K562 (cell line): ENCODE data around the gene RNF41. TPM values are rescaled to one million over a fixed set of nuclear protein-coding genes. Genes with fewer than 3 reads are reported as not detected.

Experiments used
- ATAC-seq: fragments of 200-7000 bp; cut with Tn5 transposase; 3 replicates; pipeline ENCODE4 v1.9.1; 2020; ENCODE audit warnings: moderate library complexity
- BruUV-seq: library from RNA; stranded (reverse); fragments of 400-500 nt; replicated peaks from 2 replicates; lab custom pipeline; 2021; lab: Mats Ljungman, UMichigan
- CTCF ChIA-PET: fragments of 300-600 bp; formaldehyde crosslinking; extraction: SDS; loops from one replicate; lab custom pipeline; 2021; ENCODE audit warnings: low intra/inter-chr PET ratio; lab: Yijun Ruan, JAX
- POLR2A ChIA-PET: fragments of 300-600, 350-650 bp; sonication (Branson Sonifier 250); formaldehyde crosslinking; extraction: SDS; loops from one replicate; lab custom pipeline; 2021; ENCODE audit warnings: antibody characterized with exemption, inconsistent platforms; lab: Yijun Ruan, JAX
- DNase-seq, 4 experiments: peaks; one replicate each; pipeline versions ENCODE4 v3.0.0 to v3.0.0-alpha.2; 2011 to 2018; ENCODE audit warnings: low spot score in 3 of 4, mixed read lengths in 3 of 4; ENCODE audit errors: extremely low read depth in 1 of 4
- FAIRE-seq: peaks from 2 replicates; lab custom pipeline; 2011; peaks lifted over from hg19 to GRCh38; lab: Jason Lieb, UNC
- H2AFZ ChIP-seq: 2 replicates; pipeline ENCODE4 v1.6.0; 2011; ENCODE audit warnings: low read depth, low read length, control low read depth, inconsistent platforms
- H3K27ac ChIP-seq: fragments of 200-600 bp; 3 replicates; pipeline ENCODE4 v1.8.0; 2011; ENCODE audit warnings: low read depth, mild to moderate bottlenecking, control low read depth, inconsistent platforms, low read length, moderate library complexity, mixed read lengths; ENCODE audit errors: extremely low read depth
- H3K27me3 ChIP-seq, 2 experiments: fragments of 300-600 bp in 1 of 2; 2 replicates in 1 of 2; 3 replicates in 1 of 2; pipeline versions ENCODE4 v1.6.0 to v1.8.0; 2011; ENCODE audit warnings: inconsistent platforms in 2 of 2, low read length in 2 of 2, mild to moderate bottlenecking in 1 of 2, mixed read lengths in 1 of 2, moderate library complexity in 1 of 2; ENCODE audit not compliant: control insufficient read depth in 2 of 2, insufficient read depth in 2 of 2
- H3K36me3 ChIP-seq: fragments of 300-600 bp; 3 replicates; pipeline ENCODE4 v1.8.0; 2011; ENCODE audit warnings: mild to moderate bottlenecking, low read length, inconsistent platforms; ENCODE audit not compliant: control insufficient read depth, insufficient read depth
- H3K4me1 ChIP-seq, 2 experiments: fragments of 200-600 bp in 1 of 2; replicated peaks in 1 of 2; 2 replicates in 1 of 2; 3 replicates in 1 of 2; pipeline versions ENCODE4 v1.5.1 to v1.8.0; 2011; ENCODE audit warnings: inconsistent platforms in 2 of 2, low read length in 2 of 2, mild to moderate bottlenecking in 1 of 2, mixed read lengths in 1 of 2, moderate library complexity in 1 of 2; ENCODE audit not compliant: control insufficient read depth in 2 of 2, insufficient read depth in 2 of 2
- H3K4me2 ChIP-seq: 2 replicates; pipeline ENCODE4 v1.6.1; 2011; ENCODE audit warnings: low read length, control low read depth, inconsistent platforms, mixed read lengths; ENCODE audit not compliant: insufficient read depth
- H3K4me3 ChIP-seq: fragments of 200-600 bp; sonication (generic), shearing (Covaris generic); 2 replicates; pipeline ENCODE4 v1.5.1; 2016; ENCODE audit warnings: control low read depth, inconsistent platforms
- H3K79me2 ChIP-seq: fragments of 200-600 bp; 3 replicates; pipeline ENCODE4 v1.8.0; 2011; ENCODE audit warnings: low read length, inconsistent platforms; ENCODE audit not compliant: control insufficient read depth, insufficient read depth
- H3K9ac ChIP-seq, 2 experiments: 2 replicates each; pipeline versions ENCODE4 v1.6.0 to v1.6.1; 2011; ENCODE audit warnings: low read depth in 2 of 2, low read length in 2 of 2, control low read depth in 1 of 2, inconsistent platforms in 1 of 2, mild to moderate bottlenecking in 1 of 2, mixed read lengths in 1 of 2; ENCODE audit not compliant: insufficient read depth in 1 of 2
- H3K9me1 ChIP-seq: one replicate; pipeline ENCODE4 v1.6.0; 2011; ENCODE audit warnings: inconsistent platforms, mild to moderate bottlenecking, low read length, moderate library complexity; ENCODE audit not compliant: control insufficient read depth, insufficient read depth
- H3K9me3 ChIP-seq: replicated peaks from 2 replicates; pipeline ENCODE4 v1.5.1; 2011; ENCODE audit warnings: low read depth, low read length, inconsistent platforms; ENCODE audit not compliant: control insufficient read depth, insufficient read depth
- H4K20me1 ChIP-seq: replicated peaks from 2 replicates; pipeline ENCODE4 v1.6.1; 2011; ENCODE audit warnings: low read length, inconsistent platforms, mixed read lengths; ENCODE audit not compliant: control insufficient read depth, insufficient read depth
- ARHGAP35 ChIP-seq: fragments of 450-650 bp; IDR thresholded peaks from 2 replicates; pipeline ENCODE4 v1.6.1; 2018; ENCODE audit not compliant: partially characterized antibody
- ARNT ChIP-seq, 2 experiments: fragments of 450-650 bp; IDR thresholded peaks; 2 replicates each; pipeline ENCODE4 v1.6.1; 2016; ENCODE audit warnings: mild to moderate bottlenecking in 1 of 2
- BDP1 ChIP-seq: IDR thresholded peaks from 3 replicates; pipeline ENCODE4 v1.6.1; 2011; ENCODE audit not compliant: insufficient read length, insufficient read depth
- CBX5 ChIP-seq: IDR thresholded peaks from 2 replicates; pipeline ENCODE4 v1.6.1; 2014; ENCODE audit warnings: low read depth, borderline replicate concordance
- DNMT1 ChIP-seq: fragments of 450-650 bp; IDR thresholded peaks from 2 replicates; pipeline ENCODE4 v1.6.1; 2016; ENCODE audit warnings: antibody characterized with exemption, mild to moderate bottlenecking
- FOXJ2 ChIP-seq: fragments of 200-800 bp; sonication (Bioruptor generic); IDR thresholded peaks from 2 replicates; pipeline ENCODE4 v1.6.1; 2016; ENCODE audit warnings: missing genetic modification characterization, missing compliant biosample characterization
- ILK ChIP-seq: fragments of 450-650 bp; IDR thresholded peaks from 2 replicates; pipeline ENCODE4 v1.6.1; 2016; ENCODE audit warnings: missing genetic modification characterization, low read depth, mild to moderate bottlenecking, missing compliant biosample characterization, moderate library complexity, borderline replicate concordance
- MCM2 ChIP-seq: fragments of 450-650 bp; IDR thresholded peaks from 2 replicates; pipeline ENCODE4 v1.6.1; 2017; ENCODE audit warnings: low read depth, mild to moderate bottlenecking
- MEIS2 ChIP-seq: fragments of 450-650 bp; IDR thresholded peaks from 2 replicates; pipeline ENCODE4 v1.6.1; 2014; ENCODE audit warnings: mild to moderate bottlenecking; ENCODE audit not compliant: partially characterized antibody
- MTA3 ChIP-seq: fragments of 450-650 bp; formaldehyde crosslinking; IDR thresholded peaks from 2 replicates; pipeline ENCODE4 v1.6.1; 2017; ENCODE audit warnings: mild to moderate bottlenecking, borderline replicate concordance
- RB1 ChIP-seq: fragments of 450-650 bp; IDR thresholded peaks from 2 replicates; pipeline ENCODE4 v1.6.1; 2017; ENCODE audit warnings: low read depth, mild to moderate bottlenecking
- TAF15 ChIP-seq: fragments of 200-400 bp; formaldehyde crosslinking; IDR thresholded peaks from 2 replicates; pipeline ENCODE4 v1.6.1; 2017; ENCODE audit warnings: mild to moderate bottlenecking, low read depth, low read length, moderate library complexity
- ZNF24 ChIP-seq: fragments of 450-650 bp; IDR thresholded peaks from 2 replicates; pipeline ENCODE4 v1.6.1; 2016
- WGBS: fragments of 100-300 bp; shearing (Covaris generic); methylation state at CpG from one replicate; pipeline ENCODE4 v1.1.6; 2016; ENCODE audit warnings: low coverage, mixed read lengths; ENCODE audit not compliant: insufficient coverage; ENCODE audit errors: missing lambda C conversion rate; 5-methylcytosine and 5-hydroxymethylcytosine counted together
- in situ Hi-C: fragments of 300-500 bp; cut with MboI; formaldehyde crosslinking; loops from 4 replicates; pipeline ENCODE4 v1.15.0; 2018; ENCODE audit warnings: inconsistent platforms, mixed read lengths
- intact Hi-C: fragments of 100-400 bp; cut with micrococcal nuclease; formaldehyde crosslinking; loops from 2 replicates; pipeline ENCODE4 v1.14.2; 2022
- polyA plus RNA-seq, 8 experiments: library from polyadenylated mRNA; depleted of rRNA in 4 of 8; stranded (reverse) in 5 of 8; unstranded in 3 of 8; fragments of >200 nt; fragmentation: Nextera tagmentation in 2 of 8; fragmentation: Illumina TruSeq in 1 of 8; extraction: Ambion mirVana in 2 of 8; extraction: Trizol in 1 of 8; gene quantifications; 2 replicates each; pipeline versions ENCODE4 v1.2.1 to v1.2.3, GENCODE V29; 2011 to 2014; ENCODE audit warnings: inconsistent platforms in 1 of 8, missing spikeins in 1 of 8
- total RNA-seq, 7 experiments: library from RNA; depleted of rRNA in 6 of 7; stranded (reverse); fragments of >200 nt in 6 of 7; fragmentation: Illumina TruSeq in 2 of 7; extraction: Trizol in 2 of 7; gene quantifications; 2 replicates each; pipeline versions ENCODE4 v1.2.1 to v1.2.3, GENCODE V29; 2011 to 2021; ENCODE audit warnings: low replicate concordance in 1 of 7
- TF ChIP-seq, protein P1 (sequence below), 2 experiments: fragments of 450-650 bp; IDR thresholded peaks; 2 replicates each; pipeline ENCODE4 v1.6.1; 2016
- TF ChIP-seq, protein P2 (sequence below), 2 experiments: fragments of 150-350 bp in 1 of 2; IDR thresholded peaks; 2 replicates each; pipeline ENCODE4 v1.6.1; 2012 to 2016; ENCODE audit warnings: low read depth in 2 of 2, low read length in 2 of 2, mild to moderate bottlenecking in 1 of 2, moderate library complexity in 1 of 2
- TF ChIP-seq, protein P3 (sequence below): sonication (generic); formaldehyde crosslinking; IDR thresholded peaks from 2 replicates; pipeline ENCODE4 v1.8.0; 2023; ENCODE audit warnings: mild to moderate bottlenecking, missing genetic modification reagents

Gene RNF41
- total and polyA plus RNA-seq, 9 of the 15 experiments (the other 6 are each of a cell fraction or from before 2014, with no cell fraction given): 28.2 to 46.8 (median 33.8) TPM

DNA sequence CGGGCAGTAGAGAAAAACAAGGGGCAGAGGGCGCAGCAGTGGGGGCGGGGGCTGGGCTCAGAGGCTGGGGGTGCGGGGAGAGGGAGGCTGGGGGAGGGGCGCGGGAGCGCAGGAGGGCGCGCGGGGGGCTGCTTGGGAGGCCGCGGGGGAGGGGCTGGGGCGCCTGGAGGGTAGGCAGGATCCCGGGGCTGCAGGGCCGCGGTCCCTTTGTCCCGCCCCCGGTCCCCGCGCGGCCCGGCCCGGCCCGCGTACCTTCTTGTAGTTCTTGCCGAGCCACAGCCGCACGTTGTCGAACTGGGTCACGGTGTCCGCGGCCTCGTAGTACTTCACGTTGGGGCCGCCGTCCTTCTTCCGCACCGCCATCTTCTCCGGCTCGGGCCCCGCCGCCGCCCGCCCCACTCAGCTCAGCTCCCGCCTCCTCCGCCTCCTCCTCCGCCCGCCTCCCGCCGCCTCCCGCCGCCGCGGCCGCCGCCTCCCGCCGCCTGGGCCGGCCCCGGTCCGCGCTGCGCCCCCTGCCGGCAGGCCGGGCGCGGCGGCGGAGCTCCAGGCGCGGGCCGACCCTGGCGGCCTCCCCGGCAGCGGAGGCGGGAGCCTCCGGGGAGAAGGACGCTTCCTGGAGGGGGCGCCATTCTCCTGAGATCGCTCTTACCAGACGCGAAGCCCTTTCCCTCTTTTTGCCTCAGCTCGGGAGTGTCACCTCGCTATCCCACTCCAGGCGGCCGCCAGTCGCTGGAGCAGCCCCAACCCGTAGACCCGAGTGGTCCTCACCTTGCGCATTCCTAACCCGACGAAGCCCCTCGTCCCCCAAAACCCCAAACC, 32.4 kb downstream of the RNF41 start, which contains the start of gene SMARCC2:
SMARCC2 (minus strand) TSS at position 385 of the 819 bp plus-strand sequence; CDS start at position 363, 22 bp downstream.
- peak; percentile 94 to 95 (median 94) for DNase-seq
- intact Hi-C loops (loop anchor here (1.0 kb wide), 1 partner anchor 63 kb away; no protein-coding TSS in a partner anchor), in situ Hi-C loops (loop anchor here (5.0 kb wide), 1 partner anchor 62 kb away; the partner anchor contains the start of gene ESYT1)
- Histone ChIP-seq H3K27ac (peak within 1 kb of the TSS; percentile 88), H3K9ac (peak within 1 kb of the TSS; percentile 84 to 96), H4K20me1 (no peaks in the 10 kb centered on the region), H2AFZ (peak within 1 kb of the TSS; percentile 98), H3K9me1 (no peaks in the 10 kb centered on the region), H3K4me1 (peaks cover 4 to 16% of the 10 kb centered on the region in 2 experiments; a peak in 3 of 5 replicates), H3K36me3 (peaks cover 30% of the 10 kb centered on the region), H3K9me3 (no peaks in the 10 kb centered on the region), H3K4me2 (peak within 1 kb of the TSS; percentile 95), H3K4me3 (peak within 1 kb of the TSS; percentile 85), H3K27me3 (no peaks in the 10 kb centered on the region), H3K79me2 (peaks cover 42% of the 10 kb centered on the region)
- ChIA-PET CTCF (interaction anchor here (0.7 to 2.9 kb wide), 11 partner anchors 33 to 451 kb away, joined by 3 to 36 read pairs (median 5); partner anchors contain the start of genes ANKRD52, GDF11, NABP2 and RNF41), POLR2A (interaction anchor here (0.6 to 5.9 kb wide), 29 partner anchors 9 to 862 kb away, joined by 3 to 54 read pairs (median 4); partner anchors contain the start of genes COQ10A, ESYT1, MYL6 and RNF41)
- no TSS peak for BruUV-seq
- peak; percentile 44 for FAIRE-seq
- under 1% methylated on average over 25 of the region's 93 CpGs for WGBS
- ATAC-seq: peak; percentile 89
- TF ChIP-seq MEIS2 (no peak), TAF15 (no peak), FOXJ2 (tag) (no peak), ILK (tag) (no peak), MCM2 (no peak), MTA3 (peak; percentile 64; the same call in 1 of the 2 replicates), RB1 (peak; percentile 97), BDP1 (no peak), ARNT (IDR thresholded peaks at IDR 0.05) (no peak), CBX5 (no peak), ZNF24 (0 out of 2 replicates have a peak, but pooled peaks have one; percentile 49), DNMT1 (no peak), ARHGAP35 (peak; percentile 15)
- TF ChIP-seq, protein P1, sequence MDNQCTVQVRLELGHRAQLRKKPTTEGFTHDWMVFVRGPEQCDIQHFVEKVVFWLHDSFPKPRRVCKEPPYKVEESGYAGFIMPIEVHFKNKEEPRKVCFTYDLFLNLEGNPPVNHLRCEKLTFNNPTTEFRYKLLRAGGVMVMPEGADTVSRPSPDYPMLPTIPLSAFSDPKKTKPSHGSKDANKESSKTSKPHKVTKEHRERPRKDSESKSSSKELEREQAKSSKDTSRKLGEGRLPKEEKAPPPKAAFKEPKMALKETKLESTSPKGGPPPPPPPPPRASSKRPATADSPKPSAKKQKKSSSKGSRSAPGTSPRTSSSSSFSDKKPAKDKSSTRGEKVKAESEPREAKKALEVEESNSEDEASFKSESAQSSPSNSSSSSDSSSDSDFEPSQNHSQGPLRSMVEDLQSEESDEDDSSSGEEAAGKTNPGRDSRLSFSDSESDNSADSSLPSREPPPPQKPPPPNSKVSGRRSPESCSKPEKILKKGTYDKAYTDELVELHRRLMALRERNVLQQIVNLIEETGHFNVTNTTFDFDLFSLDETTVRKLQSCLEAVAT (IDR thresholded peaks at IDR 0.05): peak in 1 of 2 experiments; percentile 78; a peak in 1 of 4 replicates
- TF ChIP-seq, protein P2, sequence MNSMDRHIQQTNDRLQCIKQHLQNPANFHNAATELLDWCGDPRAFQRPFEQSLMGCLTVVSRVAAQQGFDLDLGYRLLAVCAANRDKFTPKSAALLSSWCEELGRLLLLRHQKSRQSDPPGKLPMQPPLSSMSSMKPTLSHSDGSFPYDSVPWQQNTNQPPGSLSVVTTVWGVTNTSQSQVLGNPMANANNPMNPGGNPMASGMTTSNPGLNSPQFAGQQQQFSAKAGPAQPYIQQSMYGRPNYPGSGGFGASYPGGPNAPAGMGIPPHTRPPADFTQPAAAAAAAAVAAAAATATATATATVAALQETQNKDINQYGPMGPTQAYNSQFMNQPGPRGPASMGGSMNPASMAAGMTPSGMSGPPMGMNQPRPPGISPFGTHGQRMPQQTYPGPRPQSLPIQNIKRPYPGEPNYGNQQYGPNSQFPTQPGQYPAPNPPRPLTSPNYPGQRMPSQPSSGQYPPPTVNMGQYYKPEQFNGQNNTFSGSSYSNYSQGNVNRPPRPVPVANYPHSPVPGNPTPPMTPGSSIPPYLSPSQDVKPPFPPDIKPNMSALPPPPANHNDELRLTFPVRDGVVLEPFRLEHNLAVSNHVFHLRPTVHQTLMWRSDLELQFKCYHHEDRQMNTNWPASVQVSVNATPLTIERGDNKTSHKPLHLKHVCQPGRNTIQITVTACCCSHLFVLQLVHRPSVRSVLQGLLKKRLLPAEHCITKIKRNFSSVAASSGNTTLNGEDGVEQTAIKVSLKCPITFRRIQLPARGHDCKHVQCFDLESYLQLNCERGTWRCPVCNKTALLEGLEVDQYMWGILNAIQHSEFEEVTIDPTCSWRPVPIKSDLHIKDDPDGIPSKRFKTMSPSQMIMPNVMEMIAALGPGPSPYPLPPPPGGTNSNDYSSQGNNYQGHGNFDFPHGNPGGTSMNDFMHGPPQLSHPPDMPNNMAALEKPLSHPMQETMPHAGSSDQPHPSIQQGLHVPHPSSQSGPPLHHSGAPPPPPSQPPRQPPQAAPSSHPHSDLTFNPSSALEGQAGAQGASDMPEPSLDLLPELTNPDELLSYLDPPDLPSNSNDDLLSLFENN (IDR thresholded peaks at IDR 0.05; ENCODE audit: low read depth in 2 of 2, low read length in 2 of 2): no peak
- TF ChIP-seq, protein P3, sequence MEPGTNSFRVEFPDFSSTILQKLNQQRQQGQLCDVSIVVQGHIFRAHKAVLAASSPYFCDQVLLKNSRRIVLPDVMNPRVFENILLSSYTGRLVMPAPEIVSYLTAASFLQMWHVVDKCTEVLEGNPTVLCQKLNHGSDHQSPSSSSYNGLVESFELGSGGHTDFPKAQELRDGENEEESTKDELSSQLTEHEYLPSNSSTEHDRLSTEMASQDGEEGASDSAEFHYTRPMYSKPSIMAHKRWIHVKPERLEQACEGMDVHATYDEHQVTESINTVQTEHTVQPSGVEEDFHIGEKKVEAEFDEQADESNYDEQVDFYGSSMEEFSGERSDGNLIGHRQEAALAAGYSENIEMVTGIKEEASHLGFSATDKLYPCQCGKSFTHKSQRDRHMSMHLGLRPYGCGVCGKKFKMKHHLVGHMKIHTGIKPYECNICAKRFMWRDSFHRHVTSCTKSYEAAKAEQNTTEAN (CRISPR knock-in tag): no peak
